ENCODE measurements around the gene ADISSP.
A peak's percentile ranks its signal among the peaks of the same experiment; 100 is the strongest.
"Not testable (repeated sequence)": the region's sequence is repeated elsewhere in the genome, so short reads cannot be mapped to it uniquely, and the experiment has no call there.

The ADISSP gene

DNA sequence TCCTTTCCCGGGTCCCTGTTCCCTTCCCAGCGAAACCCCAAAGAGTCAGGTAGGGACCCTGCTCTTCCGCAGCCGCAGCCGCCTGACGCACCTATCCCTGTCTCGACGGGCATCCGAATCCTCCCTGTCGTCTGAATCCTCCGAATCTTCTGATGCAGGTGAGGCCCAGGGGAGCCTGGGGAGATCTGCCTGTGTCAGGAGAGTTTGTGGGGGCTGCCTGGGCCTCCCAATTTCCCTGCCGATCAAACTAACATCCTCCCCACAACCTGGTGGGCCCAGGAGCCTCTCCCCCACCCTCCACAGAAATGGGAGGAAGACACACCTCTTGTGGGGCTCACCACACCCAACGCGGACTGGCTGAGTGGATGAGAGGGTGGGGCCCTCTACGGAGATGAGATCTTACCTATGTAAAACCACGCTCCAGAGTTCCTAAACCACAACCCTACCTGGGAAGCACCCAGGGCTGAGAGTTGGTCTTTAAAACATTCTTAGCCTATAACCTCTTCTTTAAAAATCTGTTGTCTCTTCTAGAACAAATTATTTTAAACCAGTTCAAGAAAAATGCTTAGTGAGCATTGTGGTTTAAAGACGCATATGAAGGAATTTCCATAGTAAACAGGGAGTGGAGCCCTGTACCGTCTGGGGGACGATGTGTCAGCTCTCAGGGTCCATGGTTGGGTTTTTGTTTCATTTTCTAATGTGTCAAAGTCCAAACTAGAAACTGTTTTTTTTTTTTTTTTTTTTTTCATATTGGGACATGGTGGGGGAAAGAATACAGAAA lies 30.2 kb upstream of the ADISSP start:
- no peak for DNase-seq (ENCODE audit: low read depth, low spot score)

DNA sequence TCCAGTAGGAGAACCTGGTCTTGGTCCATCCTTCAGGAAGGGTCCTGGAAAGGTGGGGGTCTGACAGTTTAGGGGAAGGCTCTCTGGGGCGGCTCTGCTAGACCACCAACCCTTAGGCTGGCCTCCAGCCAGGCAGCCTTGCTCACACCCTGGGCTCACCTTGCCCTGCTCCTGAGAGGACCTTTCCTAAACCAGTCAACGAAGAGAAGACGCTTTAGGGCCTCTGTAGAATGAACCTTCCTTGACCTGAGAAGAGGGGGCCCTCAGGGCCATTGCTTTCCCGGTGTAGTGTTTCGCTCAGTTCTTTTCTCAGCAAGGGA lies 29.6 kb upstream of the ADISSP start:
- DNase-seq (ENCODE audit: low read depth, low spot score) = no peak

DNA sequence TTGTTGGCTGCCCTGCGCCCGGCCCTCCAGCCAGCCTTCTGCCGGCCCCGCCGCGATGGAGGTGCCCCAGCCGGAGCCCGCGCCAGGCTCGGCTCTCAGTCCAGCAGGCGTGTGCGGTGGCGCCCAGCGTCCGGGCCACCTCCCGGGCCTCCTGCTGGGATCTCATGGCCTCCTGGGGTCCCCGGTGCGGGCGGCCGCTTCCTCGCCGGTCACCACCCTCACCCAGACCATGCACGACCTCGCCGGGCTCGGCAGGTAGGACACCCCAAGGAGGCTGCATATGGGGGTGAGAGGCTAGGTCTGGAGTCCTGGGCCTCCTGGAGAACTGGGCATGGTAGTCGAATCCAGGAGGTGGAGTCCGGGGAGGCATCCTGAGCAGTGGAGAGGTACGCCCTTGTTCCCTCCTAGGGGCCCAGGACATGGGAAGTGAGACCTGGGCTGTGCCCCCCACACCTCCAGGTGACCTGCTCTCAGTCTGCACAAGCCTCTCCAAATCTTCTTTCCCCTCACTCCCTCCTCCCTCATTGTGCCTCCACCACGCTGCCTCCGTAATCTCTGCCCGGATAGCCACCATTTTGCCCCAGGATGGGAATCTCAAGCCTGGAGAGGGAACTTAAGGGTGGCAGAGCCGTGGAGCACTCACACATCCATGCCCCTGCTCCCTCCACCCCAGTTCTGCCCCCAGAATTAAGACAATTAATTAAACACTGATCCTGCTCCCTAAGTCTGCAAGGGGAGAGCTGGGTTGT lies 29.1 kb upstream of the ADISSP start:
- no peak for DNase-seq (ENCODE audit: low read depth, low spot score)

DNA sequence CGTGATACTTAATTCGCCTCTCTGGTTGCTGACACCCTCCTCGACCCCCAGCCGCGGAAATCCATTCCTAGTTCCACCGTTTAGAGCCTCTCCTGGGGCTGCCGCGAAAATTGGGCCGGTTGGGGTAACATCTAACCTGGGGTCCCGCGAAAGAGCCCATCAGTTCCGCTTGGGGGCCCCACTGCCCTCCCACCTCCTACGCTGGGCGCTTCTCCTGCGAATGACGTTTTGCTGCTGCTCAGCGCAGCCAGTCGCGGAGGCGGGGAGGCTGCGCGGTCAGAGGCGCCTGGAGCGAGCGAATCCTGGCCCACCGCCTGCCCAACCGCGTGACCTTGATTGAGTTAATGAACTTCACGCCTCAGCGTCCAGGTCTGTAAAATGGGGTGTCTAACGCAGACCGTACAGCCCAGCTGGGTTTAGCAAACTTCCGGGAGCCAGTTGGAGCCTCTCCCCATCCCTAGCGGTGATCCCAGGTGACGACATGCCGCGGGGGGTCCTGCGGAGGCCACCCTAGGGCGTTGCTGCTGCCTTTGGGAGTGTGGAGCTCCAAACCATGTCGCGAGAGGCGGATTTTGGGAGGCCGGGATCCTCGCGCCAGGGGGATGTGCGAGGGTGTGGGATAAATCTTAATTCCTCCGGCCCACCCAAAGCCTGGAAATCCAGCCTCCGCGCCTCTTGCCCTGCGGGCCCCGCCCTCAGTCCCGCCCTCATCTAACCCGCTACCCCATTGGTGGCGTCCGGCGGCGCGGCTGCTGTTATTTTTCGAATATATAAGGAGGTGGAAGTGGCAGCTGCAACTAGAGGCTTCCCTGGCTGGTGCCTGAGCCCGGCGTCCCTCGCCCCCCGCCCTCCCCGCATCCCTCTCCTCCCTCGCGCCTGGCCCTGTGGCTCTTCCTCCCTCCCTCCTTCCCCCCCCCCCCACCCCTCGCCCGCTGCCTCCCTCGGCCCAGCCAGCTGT lies 28.2 kb upstream of the ADISSP start, which contains the start of gene CDC25B:
Gene CDC25B, plus strand, starts transcription at position 800 of the 958 bp plus-strand sequence. CDS start 222 bp downstream, outside the sequence.
- peak; percentile 94 for DNase-seq (ENCODE audit: low read depth, low spot score)

DNA sequence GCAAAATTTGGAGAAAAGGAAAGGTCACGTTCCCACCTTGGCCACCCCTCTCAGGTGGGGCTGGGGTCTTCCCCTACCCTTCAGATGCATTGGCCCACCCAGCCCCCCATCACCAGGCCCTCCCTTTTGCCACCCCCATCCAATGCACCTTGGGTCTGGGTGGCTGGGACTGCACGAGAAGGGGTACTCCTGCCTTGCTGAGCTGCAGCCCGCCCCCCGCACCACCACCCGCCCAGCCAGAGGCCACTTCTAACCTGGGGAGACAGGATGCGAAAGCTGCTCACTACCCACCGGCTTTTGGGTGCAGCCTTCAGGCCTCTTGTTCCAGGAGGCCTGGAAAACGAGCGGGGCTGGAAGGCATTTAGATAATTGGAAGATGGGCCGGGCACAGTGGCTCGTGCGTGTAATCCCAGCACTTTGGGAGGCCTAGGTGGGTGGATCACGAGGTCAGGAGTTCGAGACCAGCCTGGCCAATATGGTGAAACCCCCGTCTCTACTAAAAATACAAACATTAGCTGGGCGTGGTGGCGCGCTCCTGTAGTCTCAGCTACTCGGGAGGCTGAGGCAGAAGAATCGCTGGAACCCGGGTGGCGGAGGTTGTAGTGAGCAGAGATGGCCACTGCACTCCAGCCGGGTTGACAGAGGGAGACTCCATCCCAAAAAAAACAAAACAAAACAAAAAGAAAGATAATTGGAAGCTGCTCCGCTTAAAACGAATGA lies 27.3 kb upstream of the ADISSP start:
- no peak for DNase-seq (ENCODE audit: low read depth, low spot score)

DNA sequence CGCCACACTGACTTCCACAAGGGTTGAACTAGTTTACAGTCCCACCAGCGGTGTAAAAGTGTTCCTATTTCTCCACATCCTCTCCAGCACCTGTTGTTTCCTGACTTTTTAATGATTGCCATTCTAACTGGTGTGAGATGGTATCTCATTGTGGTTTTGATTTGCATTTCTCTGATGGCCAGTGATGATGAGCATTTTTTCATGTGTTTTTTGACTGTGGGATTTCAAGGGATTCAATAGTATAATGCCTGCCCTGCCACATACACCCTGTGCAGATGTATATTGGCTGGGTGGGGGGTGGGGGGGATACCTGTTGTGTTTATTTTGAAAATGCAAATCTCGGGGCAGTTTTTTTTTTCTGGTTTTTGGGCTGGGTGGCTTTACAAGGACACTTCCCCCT lies 26.6 kb upstream of the ADISSP start:
- DNase-seq (ENCODE audit: low read depth, low spot score) = not testable (repeated sequence)

DNA sequence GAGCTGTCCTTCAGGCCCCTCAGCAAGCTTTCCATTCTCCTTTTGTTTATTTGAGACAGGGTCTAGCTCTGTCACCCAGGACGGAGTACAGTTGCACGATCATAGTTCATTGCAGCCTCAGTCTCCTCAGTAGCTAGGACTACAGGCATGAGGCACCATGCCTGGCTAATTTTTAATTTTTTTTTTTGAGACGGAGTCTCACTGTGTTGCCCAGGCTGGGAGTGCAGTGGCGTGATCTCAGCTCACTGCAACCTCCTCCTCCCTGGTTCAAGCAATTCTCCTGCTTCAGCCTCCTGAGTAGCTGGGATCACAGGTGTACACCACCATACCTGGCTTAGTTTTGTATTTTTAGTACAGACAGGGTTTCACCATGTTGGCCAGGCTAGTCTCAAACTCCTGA lies 21.6 kb upstream of the ADISSP start:
- DNase-seq (ENCODE audit: low read depth, low spot score) = not testable (repeated sequence)

DNA sequence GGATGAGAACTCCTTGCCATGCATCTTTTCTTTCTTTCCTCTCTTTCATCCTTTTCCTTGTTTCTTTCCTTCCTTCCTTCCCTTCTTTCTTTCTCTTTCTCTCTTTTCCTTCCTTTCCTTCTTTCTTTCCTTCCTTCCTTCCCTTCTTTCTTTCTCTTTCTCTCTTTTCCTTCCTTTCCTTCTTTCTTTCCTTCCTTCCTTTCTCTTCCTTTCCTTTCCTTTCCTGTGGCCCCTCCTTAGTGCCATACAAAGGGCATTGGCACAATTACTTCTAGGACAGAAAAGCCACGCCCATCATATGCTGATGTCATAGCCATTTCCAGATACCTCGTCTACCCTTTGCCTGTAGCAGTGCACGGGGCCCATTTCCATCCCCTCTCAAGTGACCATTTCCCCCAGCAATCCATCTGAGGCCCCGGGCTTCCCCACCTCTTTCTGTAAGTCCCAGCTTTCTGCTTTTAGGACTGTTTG lies 21.2 kb upstream of the ADISSP start:
- DNase-seq (ENCODE audit: low read depth, low spot score) = no peak

DNA sequence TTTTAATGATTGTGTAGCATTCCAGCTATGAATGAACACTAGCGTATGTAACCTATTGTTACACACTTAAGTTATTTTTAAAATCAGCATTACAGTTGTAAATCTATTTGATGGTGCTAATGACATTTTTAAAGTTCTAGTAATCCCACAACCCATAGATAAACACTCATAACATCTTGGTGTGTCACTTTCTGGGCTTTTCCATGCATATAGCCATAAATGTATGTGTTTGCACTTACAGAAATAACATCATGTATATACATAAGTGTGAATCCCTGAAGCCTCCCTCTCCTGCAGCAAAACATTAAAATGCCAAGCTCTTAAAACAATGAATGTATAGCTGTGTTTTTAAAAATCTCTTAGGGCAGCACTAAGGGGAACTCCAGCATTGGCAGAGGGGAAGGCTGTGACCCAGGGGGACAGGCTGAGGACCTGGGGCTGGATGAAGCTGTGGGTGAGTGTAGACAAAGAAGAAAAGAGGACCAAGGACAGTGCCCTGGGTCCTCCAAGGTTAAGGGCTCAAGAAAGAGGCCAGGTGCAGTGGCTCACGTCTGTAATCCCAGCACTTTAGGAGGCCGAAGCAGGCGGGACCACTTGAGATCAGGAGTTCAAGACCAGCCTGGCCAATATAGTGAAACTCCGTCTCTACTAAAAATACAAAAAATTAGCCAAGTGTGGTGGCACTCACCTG lies 19.9 kb upstream of the ADISSP start:
- DNase-seq (ENCODE audit: low read depth, low spot score) = no peak

DNA sequence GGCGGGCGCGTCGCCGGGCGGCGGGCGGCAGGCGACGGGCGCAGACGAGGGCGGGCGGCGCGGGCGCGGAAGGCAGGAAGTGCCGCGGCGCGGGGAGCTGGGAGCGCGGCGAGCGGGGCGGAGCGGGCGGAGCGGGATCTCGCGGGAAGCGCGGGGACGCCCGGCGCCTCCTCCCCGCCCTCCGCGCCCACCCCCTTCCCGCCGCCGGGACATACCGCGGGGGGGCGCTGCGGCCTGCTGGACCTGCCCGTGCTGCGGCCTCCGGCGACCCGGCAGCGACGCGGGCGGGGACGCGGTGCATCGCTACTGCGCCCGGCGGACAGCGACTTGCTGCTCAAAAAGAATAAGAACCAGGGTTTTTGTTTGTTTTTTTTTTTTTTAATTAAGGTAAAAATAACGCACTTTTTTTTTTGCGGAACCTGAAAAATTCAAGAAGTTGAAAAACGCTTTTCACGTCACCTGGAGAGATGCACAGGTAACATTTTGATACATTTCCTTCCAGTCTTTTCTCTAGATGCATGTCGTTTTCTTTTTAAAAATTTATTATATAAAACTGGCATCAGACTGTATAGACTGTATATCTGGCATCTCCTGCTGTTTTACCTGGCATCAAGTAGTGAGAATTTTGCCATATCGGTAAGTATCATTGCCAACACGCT lies 19.2 kb upstream of the ADISSP start, which contains the start of gene CENPB:
Gene CENPB, minus strand, starts transcription at position 76 of the 659 bp plus-strand sequence. CDS start 257 bp downstream, outside the sequence.
- peak; percentile 80 for DNase-seq (ENCODE audit: low read depth, low spot score)

DNA sequence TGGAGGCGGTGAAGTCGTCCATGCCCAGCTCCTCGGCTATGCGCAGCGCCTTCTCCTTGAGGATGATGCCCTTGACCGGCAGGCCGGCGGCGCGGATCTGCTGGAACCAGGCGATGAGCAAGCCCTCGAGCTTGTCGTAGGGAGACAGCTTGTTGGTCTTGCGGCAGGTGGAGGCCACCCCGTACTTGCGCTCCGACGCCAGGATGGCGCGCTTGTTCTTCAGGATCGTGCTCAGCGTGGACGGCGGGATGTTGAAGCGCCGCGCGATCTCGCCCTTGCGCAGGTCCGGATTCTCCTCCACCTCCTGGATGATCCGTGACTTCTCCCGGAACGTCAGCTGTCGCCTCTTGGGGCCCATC lies 18.6 kb upstream of the ADISSP start:
- peak; percentile 40 for DNase-seq (ENCODE audit: low read depth, low spot score)

DNA sequence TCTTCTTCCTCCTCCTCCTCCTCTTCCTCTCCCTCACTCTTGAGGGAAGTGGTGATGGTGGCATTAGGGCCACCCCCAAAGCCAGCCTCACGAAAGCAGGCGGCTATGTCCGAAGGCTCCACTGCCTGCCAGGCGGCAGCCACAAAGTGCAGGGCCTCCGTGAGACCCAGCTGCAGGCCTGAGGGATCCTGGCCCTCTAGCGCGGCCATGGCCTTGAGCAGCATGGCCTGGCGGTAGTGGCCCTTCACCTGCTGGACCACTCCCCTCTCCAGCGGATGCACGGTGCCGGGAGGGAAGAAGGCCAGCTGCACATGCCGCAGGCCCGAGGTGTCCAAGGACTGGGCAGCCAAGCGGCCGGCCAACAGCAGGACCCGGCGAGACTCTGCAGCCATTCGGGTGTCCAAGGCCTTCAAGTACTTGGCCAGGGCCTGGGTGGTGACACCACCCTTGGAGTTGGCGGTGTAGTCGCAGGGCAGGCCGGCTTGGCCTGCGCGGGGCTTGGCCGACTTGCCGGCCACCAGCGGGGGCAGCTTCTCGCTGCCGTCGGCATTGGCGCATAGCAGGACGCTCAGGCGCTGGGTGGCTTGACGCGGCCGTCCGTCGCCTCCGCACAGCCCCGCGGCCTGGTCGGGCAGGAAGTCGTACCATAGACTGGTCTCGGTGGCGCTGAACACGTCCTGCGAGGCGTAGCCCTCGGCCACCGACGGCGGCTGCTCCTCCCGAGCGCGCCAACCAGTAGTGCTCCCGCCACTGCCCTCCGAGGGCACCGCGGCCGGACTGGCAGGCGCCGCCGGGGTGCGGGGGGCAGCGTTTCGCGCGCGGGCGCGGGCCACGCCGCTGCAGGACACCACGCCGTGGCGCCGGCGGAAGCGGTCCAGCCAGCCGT lies 17.9 kb upstream of the ADISSP start:
- no peak for DNase-seq (ENCODE audit: low read depth, low spot score)

DNA sequence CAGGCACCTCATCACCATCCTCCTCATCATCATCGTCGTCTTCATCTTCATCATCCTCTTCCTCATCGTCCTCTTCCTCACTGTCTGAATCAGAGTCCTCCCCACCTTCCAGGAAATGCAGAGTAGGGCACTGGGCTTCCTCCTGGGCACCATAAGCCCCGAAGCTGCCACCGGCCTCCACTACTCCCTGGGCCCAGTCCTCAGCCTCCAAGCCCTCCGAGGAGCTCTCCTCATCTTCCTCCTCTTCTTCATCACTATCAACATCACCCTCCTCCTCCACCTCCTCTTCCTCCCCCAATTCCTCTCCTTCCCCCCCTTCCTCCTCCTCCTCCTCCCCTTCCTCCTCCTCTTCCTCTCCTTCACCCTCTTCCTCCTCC lies 17.3 kb upstream of the ADISSP start:
- no peak for DNase-seq (ENCODE audit: low read depth, low spot score)

DNA sequence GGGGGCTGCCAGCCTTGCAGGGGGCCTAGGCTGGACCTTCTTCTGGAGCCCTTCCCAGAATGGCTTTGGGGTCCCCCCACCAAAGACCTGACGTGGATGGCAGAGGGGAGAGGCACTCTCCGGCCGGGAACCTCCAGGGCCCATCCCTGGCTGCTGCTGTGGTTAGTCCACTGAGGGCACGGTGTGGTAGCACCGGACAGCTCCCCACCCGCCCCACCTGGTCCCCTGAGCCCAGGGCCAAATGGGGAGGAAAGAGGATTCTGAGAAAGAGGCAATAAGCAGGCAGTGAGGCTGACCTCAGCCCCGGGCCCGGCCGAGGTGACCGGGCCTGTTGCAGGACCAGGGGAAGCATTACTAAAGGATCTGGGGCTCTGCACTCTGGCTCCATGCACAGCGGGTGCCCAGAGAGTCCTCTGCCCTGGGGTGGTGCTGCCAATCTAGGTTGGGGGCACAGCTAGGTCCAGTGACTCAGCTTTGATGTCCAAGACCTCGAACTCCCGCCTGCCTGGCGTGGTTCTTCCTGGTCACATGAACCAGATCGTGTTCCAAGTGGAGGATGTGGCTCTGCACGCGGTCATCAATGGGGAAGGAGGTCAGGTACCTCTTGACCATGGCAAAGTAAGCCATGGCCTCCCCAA lies 16.8 kb upstream of the ADISSP start:
- no peak for DNase-seq (ENCODE audit: low read depth, low spot score)

DNA sequence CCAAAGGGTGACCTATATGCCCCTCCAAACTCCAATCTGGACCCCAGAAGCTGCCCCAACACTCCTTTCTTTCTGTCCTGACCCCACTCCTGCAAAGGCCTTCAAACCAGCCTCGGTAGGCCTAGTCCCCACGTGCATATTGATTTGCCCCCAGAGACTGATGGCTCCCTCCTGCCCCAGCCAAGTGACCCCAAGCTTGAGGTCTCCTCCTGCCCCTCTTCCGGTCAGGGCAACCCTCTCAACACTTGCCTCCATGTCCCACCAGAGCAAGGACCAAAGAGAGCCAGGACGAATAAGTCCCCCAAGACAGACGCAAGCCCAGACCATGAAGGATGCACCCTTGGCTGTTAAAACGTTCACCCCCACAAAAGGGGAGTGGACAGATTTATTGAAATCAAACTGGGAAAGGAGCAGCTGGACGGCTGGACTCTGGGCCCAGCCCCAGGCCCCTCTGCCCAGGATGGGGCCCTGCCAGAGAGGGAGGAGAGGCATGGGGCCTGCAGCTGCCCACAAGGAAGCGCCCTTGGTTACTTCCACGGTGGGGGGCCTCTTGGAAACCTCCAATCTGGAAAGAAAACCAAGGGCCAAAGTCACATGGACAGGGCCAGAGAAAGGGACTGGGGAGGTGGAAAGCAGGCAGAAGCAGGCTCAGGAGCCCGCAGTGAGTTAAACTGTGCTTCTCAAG lies 16.1 kb upstream of the ADISSP start:
- no peak for DNase-seq (ENCODE audit: low read depth, low spot score)

DNA sequence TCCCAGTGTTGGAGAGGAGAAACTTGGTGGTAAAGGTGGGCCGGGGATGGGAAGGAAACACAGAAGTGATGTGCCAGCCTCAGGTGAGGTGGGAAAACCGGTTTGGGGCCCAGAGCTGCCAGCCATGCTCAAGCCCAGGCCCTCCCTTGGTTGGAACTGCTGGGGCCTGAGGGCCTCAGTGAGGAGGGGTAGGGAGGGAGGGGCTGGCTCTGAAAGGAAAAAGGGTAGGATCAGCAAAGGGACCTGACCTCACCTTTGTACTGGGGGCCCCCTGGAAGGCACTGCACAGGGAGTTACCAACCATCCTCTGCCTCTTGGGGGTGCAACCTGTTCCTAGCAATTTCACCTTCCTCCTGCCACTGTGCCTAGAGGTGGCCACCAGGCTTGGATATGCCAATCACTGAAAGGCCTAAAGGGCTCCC lies 15.5 kb upstream of the ADISSP start:
- DNase-seq (ENCODE audit: low read depth, low spot score) = peak; percentile 47

DNA sequence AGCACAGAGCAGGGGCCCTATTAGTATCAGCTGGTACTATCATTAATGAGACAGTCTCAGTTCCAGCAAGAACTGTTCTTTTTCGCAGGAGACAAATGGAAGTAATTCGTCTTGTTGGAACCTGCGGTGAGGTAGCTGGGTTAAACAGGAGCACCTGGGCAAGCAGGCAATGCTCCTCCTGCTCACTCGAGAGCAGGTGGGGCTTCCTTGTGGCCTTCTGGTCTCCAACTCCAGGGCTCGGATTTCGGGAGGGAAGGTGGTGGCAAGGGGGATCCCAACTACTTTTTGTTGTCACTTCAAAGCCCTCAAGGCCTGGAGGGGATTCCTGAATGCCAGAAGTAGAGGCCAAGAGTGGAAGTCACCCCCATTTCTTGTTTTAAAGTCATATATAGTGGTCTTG lies 15.0 kb upstream of the ADISSP start:
- no peak for DNase-seq (ENCODE audit: low read depth, low spot score)

Data from ELF-1 (cell line).